ENCODE data around the gene NCLN.
"Not testable (repeated sequence)": the region's sequence is repeated elsewhere in the genome, so short reads cannot be mapped to it uniquely, and the experiment has no call there.

The NCLN gene

DNA sequence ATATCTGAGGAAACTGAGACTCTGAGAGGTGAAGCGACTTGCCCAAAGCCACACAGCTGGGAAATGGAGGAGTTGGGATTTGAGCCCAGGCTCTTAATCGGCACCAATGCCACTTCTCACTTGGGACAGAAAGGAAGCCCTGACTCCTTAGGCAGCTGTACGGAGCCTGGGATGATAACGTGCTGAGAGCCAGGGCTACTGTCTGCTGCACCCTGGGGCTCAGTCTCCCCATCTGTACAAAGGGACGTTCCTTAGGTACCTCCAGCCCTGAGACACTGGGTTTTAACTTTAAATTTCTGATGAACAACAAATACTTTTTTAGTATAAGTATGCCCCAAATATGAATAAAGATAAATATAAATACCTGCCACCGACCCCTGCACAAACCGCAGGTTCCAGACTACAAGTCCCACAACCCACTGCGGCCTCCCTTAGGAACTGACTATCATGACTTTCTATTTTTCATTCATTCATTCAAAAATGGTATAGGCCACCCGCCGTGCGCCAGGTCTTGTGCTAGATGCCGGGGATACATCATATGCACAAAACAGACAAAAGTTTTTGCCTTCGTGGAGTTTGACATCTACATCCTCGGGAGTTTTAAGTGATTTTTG lies 776 bp upstream of the NCLN start:
- DNase-seq = peak; percentile 89 to 93

DNA sequence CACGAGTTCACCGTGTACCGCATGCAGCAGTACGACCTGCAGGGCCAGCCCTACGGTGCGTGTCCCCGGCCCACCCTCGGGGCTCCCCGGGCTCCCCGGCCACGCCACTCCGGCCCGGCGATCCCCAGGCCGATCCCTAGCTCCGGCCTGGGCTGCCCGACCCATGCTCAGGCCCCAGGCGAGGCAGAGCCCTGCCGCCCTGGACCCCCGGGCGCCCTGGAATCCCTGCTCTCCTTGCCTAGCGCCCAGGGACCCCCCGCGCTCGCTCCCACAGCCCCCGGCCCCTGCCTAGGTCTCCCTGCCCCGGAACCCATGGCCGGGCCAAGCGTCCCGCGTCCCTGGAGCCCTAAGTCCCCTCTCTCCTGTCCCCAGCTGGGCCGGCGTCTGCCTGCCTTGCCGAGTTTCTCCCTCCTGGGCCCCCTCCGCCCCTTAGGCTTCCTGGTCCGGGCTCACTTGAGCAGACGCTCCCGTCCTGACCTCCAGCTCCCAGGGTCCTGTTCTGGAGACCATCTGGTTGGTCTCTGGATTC lies 494 bp downstream of the NCLN start:
- no peak for DNase-seq

DNA sequence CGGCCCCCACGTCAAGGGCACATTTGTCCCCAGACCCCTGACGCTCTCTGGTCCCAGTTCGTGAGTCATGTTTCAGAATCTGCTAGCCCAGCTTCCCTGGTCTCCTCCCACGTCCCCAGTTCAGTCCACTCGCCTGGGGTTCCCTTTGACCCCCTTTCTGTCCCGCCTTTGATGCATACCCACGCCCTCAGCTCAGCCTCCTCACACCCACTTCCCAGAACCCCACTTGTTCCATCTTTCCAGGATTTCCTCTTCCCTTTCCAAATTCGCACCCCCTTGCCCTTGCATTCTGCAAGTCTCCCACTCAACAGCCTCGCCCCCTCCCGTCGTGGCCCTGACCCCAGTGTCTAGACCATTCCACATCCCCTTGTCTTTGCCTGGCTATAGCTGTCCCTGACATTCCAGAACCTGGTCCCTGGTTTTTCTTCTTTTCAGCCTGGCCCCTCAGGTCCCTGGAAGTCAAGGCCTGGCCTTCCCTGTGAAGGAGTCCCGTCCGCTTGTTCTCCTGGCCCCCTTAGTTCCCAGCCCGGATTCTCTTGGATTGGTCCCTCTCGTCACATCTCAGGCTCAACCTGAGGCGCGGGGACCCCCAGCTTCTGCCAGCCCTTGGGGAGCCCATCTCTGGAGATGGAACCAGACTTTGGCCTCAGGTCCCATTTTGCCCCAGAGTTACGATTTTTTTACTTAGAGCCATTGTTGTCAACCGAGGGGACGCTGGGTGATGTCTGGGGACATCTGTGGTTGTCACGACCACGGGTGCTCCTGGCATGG lies 1.3 kb downstream of the NCLN start:
- no peak for DNase-seq

DNA sequence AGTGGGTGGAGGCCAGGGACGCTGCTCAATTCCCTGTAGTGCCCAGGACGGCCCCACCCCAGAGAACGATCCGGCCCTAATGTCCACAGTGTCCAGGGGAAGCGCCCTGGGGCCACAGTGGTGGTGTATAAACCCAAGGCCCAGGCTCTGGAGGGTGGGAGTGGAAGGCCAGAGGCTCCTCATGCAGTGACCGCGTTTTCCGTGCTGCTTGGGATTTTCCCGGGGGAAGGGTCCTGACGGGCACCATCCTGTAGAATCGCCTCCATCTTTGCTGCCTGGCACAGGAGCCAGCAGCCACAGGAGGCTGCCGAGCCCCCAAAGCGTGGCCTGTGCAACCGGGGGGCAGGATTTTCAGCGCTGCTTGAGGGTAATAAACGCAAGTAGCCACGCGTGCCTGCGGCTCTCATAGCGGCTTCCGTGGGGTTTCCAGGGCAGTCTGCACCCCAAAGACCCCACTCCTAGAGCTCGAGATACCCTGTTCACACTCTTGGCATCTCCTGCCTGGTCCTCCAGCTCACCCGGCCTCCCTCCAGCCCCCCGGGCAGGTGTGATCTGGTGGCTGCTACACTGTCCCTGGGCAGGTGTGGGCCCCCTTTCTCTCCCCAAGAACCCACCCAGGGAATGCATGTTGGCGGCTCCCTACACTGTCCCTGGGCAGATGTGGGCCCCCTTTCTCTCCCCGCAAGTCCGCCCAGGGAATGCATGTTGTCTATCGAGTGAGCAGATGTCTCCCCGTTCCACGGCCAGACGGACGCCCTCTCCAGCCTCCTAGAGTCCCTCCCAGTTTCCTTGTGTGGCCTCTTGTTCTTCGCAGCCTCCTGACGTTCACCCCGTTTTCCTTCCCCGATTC lies 2.2 kb downstream of the NCLN start:
- no peak for DNase-seq

DNA sequence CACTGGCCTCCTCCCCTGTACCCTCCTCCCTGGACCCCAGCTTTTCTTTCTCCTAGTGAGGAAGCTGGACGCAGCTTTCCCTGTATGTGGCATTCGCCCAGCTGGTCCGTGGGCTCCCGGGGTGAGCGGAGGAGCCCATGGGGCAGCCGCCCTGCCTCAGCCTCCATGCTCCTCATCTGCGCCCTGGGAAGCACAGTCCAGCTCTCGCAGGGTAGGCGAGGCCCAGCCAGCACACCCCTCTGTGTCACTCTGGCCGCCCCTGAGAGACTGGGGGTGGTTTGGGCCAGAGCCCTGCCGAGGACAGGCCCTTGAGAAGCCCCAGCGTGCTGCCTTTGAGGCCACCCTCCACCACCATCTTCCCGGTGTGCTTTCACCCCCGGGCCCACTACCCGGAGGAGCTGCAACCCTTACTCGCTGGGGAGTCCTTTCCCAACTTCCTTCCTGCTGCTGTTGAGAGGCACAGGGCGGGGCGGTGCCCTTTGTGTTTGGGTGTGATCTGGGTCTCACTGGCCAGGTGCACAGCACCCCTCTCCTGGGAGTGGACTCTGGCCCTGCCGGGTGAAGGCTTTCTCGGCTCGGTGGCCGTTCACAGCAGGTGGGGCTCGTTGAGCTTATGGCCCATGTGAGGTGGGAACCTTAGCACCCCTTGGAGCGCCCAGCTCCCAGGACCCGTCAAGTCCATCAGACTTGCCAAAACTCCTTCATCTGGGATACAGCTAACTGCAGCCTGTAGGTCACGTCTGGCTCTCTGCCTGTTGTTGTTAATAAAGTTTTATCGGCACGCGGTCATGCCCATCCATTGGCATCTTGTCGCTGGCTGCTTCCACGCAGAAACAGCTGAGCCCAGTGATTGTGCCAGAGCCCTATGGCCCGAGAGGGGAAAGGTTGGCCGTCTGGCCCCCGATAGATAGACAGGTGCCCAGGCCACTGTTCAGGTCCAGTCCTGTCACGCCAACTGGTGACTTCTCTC lies 3.2 kb downstream of the NCLN start:
- peak; percentile 41 to 54 for DNase-seq

DNA sequence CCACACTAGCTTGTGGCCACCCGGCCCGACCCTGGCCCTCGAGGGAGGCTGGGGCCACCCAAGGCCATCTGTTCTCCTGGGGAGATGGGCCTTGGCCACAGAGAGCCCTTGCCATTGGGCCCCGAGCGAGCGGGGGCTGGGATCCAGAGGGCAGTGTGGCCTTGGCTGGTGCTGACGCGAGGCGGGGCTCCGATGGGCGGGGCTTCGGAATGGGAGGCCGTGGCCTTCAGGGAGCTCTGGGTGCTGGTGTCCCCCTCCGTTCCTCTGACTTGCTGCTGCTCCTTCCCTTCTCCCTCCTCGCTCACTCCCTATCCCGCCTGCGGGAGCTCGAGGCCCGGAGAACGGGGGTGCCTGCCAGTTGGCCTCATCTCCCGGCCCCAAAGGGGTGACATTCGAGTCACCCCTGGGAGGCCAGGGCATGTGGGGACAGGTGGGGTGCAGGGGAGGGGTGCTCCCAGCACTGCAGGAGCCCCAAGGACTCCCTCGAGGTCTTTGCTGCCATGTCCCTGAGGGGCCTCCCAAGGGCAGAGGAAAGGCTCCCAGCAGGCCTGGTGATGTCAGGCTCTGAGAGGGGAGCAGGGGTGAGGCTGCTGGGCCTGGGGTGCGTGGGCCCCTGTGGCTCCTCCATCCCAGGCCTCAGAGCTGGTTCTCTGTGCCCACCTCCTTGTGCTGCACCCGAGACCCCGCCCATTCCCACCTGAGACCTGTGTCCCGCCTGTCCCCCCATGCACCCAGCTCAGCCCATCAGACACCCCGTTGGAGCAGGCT lies 4.2 kb downstream of the NCLN start:
- no peak for DNase-seq

DNA sequence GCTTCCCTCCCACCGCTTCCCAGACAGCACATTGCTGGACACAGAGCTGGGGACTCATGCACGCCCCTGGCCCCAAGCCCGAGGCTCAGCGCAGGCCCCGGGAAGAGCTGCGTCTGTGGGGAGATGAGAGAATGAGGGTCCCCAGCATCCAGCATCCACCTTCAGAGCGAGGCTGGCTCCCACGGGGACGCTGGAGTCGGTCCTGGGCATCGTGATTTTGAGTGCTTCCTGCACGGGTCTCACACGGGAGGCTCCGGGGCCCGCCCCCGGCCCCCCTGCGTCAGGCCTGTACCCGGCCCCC lies 4.7 kb downstream of the NCLN start:
- DNase-seq = no peak

DNA sequence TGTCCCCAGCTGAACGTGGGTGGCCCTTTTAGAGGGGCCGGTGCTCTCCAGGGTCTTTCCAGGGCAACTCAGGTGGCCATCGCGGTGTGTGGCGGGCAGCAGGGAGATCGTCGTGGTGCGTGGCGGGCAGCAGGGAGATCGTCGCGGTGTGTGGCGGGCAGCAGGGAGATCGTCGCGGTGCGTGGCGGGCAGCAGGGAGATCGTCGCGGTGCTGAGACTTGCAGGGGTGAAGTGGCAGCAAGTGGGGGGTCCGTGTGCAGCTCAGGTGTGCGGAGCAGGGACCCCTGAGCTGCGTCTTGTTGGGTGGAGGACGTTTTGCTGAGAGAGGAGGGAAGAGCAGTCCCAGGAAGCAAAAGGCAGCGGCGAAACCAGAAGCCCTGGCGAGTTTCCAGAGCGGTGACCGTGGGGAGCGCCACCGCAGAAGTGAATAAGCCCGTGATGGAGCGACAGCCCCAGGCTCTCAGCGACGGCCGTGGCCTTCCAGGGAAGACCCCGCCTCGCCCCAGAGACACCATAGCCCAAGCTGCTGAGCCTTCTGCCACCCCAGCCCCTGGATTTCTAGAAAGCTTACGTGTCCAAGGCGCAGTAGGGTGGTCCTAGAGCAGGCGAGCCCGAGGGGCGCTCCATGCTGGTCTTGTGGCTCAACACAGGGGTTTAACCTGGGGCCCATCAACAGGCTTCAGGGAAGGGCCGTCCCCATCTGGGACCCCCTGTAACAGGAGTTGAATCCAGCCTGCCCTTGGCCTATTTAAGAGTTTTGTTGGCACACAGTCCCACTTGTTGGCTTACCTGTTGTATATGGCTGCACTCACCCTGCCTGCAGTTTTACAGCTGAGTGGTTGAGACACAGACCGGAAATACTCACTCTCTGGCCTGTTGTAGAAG lies 5.4 kb downstream of the NCLN start:
- DNase-seq = no peak

DNA sequence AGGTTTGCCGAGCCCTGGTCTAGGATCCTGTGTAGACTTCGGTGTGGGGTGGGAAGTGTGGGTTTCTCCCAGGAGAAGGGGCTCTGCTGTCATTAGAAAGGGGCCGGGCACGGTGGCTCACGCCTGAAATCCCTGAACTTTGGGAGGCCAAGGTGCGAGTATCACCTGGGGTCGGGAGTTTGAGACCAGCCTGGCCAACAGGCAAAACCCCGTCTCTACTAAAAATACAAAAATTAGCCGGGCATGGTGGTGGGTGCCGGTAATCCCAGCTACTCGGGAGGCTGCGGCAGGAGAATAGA lies 6.0 kb downstream of the NCLN start:
- DNase-seq = not testable (repeated sequence)

DNA sequence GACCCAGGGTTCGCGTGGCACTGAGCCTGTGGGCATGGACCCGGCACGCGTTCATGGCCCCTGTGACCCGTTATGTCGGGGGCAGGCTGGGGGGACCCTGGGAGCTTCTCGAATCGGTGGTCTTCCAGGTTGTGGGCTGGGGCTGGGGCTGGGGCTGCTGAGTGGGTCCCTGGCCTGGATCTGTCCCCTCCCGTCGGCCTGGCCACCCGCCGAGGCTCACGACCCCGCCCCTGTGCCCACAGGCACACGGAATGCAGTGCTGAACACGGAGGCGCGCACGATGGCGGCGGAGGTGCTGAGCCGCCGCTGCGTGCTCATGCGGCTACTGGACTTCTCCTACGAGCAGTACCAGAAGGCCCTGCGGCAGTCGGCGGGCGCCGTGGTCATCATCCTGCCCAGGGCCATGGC lies 6.5 kb downstream of the NCLN start:
- no peak for DNase-seq

DNA sequence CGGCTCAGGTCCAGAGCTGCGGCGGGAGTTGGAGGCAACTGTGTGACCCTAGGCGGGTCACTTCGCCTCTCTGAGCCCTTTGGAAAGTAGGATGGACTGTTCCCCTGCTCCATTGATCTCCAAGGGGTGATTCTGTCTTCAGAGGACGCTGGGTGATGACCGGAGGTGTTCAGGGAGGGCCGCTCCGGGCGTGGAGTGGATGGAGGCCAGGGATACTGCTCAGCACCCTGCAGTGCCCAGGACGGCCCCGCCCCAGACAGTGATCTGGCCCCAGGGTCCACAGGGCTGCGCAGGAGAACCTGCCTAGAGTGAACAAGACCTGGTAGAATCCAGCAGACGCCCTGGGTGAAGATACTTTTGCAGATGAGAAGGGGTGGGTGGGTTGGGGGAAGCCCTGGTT lies 7.0 kb downstream of the NCLN start:
- DNase-seq = no peak

DNA sequence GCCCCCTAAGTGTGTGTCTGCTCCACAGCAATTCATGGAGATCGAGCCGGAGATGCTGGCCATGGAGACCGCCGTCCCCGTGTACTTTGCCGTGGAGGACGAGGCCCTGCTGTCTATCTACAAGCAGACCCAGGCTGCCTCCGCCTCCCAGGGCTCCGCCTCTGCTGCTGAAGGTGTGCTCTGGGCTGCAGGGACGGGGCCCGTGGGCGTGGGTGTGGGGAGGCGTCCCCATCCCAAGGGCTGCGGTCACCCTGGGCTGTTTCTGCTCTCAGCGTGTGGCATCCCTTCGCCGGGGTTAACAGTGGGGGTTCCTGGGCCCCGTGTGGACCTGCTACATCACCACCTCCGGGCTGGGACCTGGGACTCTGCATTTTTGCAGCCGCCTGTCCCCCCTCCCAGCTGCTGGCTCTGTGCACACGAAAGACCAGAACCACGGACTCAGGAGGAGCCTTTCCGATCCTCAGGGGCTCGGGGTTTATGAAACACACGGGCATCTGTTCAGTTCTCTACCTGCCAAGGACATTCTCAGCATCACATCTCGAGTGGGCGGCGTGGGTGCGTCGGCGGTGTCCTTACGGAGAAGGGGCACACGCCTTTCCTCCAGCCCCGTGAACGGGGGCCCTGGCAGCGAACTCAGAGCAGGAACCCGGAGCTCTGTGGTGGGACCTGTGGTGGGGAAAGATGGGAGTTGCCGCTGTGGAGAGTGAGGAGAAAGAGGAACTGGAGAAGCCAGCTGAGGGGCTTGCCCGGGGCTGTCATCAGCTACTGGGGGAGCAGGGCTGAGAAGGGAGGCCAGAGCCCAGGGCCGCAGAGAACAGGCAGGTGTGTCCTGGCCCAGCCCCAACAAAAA lies 7.8 kb downstream of the NCLN start:
- DNase-seq = peak; percentile 93 to 97

DNA sequence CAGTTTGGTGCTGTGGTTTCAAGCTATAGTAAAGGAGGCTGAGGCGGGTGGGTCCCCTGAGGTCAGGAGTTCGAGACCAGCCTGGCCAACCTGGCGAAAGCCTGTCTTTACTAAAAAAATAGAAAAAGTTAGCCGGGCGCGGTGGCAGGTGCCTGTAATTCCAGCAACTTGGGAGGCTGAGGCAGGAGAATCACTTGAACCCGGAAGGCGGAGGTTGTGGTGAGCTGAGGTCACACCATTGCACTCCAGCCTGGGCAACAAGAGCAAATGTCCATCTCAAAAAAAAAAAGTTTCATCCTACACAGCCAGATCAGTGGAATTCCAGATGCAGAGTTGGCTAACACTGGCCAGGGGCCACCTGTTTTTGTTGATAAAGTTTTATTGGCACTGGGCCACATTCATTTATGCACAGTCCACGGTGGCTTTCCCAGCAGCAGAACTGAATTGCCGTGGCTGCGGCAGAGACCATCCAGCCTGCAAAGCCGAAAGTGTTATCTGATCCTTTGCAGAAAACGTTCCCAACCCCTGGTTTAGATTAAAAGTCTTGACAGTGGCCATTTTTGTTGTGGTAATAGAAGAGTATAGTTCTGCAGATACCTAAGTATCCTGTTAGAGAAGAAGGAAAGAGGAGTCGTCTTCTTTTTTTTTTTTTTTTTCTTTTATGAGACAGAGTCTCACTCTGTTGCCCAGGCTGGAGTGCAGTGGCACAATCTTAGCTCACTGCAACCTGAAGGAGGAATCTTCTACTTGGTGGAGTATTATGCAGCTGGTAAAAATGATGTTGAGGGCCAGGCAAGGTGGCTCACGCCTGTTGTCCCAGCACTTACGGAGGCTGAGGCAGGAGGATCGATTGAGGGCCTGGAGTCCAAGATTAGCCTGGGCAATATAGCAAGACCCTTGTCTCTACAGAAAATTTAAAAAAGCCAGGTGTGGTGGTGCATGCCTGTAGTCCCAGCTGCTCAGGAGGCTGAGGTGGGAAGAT lies 8.7 kb downstream of the NCLN start:
- no peak for DNase-seq

DNA sequence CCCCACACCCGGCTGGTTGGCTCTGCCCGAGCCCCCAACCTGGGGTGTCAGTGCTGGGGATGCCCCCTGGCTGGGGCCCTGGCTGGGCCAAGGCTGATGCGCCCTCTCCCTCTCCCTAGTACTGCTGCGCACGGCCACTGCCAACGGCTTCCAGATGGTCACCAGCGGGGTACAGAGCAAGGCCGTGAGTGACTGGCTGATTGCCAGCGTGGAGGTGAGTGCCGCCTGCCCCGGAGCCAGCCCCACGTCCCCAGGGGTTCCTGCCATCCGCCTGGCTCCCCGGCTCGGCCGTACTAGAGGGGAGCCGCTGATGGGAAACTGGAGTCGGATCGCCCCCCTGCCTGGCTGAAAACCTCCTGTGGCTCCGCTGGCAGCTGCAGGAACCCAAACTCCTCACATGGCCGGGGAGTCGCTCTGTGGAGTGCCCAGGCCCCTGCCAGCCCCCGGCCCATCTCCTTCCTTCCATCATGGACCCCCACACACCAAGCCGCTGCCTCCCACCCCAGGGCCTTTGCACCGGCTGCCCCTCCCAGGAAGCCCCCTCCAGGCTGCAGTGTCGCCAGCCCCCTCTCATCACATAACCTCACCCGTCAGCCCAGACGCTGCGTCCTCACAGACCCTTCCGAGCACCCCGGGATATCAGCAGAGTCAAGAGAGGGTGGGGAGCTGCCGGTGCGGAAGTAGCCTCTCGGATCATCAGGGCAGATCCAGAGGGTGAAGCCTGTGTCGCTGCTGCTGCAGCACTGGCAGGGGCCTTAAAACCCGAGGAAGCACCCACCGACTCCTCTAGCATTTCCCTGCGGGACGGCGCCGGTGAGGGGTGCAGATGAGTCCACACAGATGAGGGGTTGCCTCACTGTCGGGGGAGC lies 10.6 kb downstream of the NCLN start:
- DNase-seq = no peak

DNA sequence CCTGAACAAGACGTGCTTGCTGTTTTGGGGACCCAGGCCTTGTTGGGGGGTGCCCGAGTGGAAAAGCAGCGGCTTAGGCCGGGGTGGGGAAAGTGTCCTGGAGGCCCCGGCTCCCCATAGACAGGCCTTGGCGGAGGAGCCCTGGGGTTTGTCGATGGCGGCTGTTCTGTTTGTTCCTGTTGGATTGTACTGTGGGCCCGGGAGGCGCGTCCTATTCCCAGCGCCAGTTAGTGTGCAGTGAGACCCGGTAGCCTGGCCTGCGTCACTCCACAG lies 11.1 kb downstream of the NCLN start:
- DNase-seq = no peak

DNA sequence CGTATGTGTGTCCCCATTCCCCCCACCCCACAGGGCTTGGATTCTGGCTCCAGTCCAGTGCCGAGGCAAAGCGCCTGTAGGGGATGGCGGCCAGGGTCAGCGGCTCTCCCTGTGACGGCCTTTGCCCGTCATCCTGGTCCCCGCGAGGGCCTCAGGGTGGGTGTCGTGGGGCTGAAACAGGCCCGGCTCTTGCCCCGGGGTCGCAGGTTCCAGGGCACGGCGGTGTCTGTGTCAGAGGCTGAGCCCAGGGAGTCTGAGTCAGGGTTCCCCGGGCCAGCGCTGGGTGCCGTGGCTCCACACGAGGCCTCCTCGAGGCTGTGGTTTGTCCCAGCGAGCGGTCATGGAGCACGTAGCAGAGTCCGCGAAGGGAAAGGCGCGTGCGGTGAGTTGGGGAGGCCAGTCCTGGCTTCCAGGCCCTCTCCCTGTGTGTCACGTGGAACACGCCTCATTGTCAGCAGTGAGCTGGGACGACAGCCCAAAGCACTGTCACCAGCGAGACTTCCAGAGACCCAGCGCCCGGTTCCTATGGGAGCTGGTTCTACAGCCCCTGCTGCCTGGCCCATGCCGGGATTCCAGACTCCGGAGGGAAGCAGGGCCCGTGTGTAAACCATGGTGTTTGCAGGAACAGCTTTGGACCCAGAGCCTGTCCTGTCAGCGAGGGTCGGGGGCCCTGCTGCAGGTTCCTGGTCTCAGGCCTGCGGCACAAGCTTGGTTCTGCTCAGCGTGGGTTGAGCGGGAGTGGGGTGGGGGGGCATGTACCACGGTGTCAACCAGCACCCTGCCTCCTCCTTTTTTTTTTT lies 13.4 kb downstream of the NCLN start:
- DNase-seq = no peak

DNA sequence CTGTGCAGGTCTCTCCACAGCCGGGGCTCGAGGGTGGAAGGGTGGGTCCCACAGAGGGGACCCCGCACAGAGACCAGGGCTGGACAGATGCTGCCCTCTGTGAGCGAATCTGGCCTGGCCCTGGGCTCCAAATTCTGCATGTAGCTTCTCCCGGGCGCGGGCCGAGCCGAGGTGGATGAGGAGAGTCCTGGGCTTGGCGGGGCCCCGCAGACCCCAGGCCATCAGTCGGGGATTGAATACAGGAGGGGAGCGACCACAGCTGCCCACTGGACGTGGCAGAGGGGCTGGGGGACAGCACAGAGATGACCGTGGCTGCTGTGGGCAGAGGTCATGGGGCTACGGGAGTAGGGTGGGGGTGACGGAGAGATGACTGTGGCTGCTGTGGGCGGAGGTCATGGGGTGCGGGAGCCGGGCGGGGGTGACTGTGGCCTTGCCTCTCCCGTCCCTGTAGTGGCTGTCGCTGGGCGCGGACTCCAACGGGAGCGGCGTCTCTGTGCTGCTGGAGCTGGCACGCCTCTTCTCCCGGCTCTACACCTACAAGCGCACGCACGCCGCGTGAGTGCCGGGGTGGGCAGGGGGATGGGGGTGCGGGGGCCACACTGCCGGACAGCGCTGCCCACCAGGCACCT lies 15.5 kb downstream of the NCLN start:
- DNase-seq = no peak
